Hematopoietic multipotent progenitor cell treated with erythropoietin and hydrocortisone succinate and interleukin-3 and kit ligand, for 4 days (in vitro differentiated cells): Measurements from ENCODE around the gene EIF4G3.
"Not testable (repeated sequence)": the region's sequence is repeated elsewhere in the genome, so short reads cannot be mapped to it uniquely, and the experiment has no call there.

ENCODE experiments used
- DNase-seq: peaks from one replicate; pipeline ENCODE4 v3.0.0-alpha.2; 2015

The EIF4G3 gene

GRCh38 chr1:21184276-21184675 is 7.6 kb upstream of the EIF4G3 start:
- peak; percentile 52 for DNase-seq

GRCh38 chr1:21182181-21182731 is 5.6 kb upstream of the EIF4G3 start:
- no peak for DNase-seq

GRCh38 chr1:21178271-21178670 is 1.6 kb upstream of the EIF4G3 start:
- DNase-seq, result not testable (repeated sequence)

- peak; percentile 49 for DNase-seq
These were observed 771 bp downstream of the EIF4G3 start for GRCh38 chr1:21175670-21176581.

- DNase-seq, result peak; percentile 87
These were observed 1.4 kb downstream of the EIF4G3 start for GRCh38 chr1:21175324-21175669.

- no peak for DNase-seq
These were observed 1.9 kb downstream of the EIF4G3 start for GRCh38 chr1:21174654-21175323.

GRCh38 chr1:21174230-21174629 is 2.5 kb downstream of the EIF4G3 start:
- no peak for DNase-seq

- DNase-seq, result not testable (repeated sequence)
These were observed 3.6 kb downstream of the EIF4G3 start for GRCh38 chr1:21173096-21173495.

- DNase-seq, result not testable (repeated sequence)
These were observed 5.9 kb downstream of the EIF4G3 start for GRCh38 chr1:21170837-21171236.

- no peak for DNase-seq
These were observed 8.3 kb downstream of the EIF4G3 start for GRCh38 chr1:21168444-21168843.

GRCh38 chr1:21165646-21166045 is 11.1 kb downstream of the EIF4G3 start:
- DNase-seq, result peak; percentile 74

- DNase-seq, result no peak
These were observed 11.6 kb downstream of the EIF4G3 start for GRCh38 chr1:21165076-21165475.

GRCh38 chr1:21164266-21164665 is 12.4 kb downstream of the EIF4G3 start:
- DNase-seq, result no peak

GRCh38 chr1:21162740-21163464 is 13.8 kb downstream of the EIF4G3 start:
- no peak for DNase-seq

- DNase-seq, result no peak
These were observed 14.9 kb downstream of the EIF4G3 start for GRCh38 chr1:21161842-21162241.

GRCh38 chr1:21160263-21160796 is 16.4 kb downstream of the EIF4G3 start:
- DNase-seq, result no peak

- DNase-seq, result no peak
These were observed 18.8 kb downstream of the EIF4G3 start for GRCh38 chr1:21157868-21158267.

- peak; percentile 38 for DNase-seq
These were observed 19.6 kb downstream of the EIF4G3 start for GRCh38 chr1:21157054-21157453.

- DNase-seq, result no peak
These were observed 20.7 kb downstream of the EIF4G3 start for GRCh38 chr1:21156019-21156418.

- no peak for DNase-seq
These were observed 22.0 kb downstream of the EIF4G3 start for GRCh38 chr1:21154717-21155116.

GRCh38 chr1:21153388-21153787 is 23.3 kb downstream of the EIF4G3 start:
- no peak for DNase-seq

- DNase-seq, result no peak
These were observed 24.1 kb downstream of the EIF4G3 start for GRCh38 chr1:21152423-21153100.
